Chondrocyte (in vitro differentiated cells): ENCODE results near the gene GABRG3. TPM values are rescaled to one million over a fixed set of nuclear protein-coding genes. Genes with fewer than 3 reads are reported as not detected.

Experiments used
- DNase-seq: peaks from one replicate; pipeline ENCODE4 v3.0.0; 2021; ENCODE audit warnings: mixed read lengths, low spot score
- H3K27ac Mint-ChIP-seq: one replicate; pipeline ENCODE4 v1.8.0; 2021; ENCODE audit warnings: mild to moderate bottlenecking, moderate library complexity, mixed read lengths; ENCODE audit not compliant: unreplicated experiment
- H3K27me3 Mint-ChIP-seq: 2 replicates; pipeline ENCODE4 v1.8.0; 2021; ENCODE audit warnings: low read depth, mixed read lengths
- H3K36me3 Mint-ChIP-seq: 2 replicates; pipeline ENCODE4 v1.8.0; 2021; ENCODE audit warnings: low read depth, mixed read lengths
- H3K4me1 Mint-ChIP-seq: 2 replicates; pipeline ENCODE4 v1.8.0; 2021; ENCODE audit warnings: low read depth, mild to moderate bottlenecking, mixed read lengths
- H3K4me3 Mint-ChIP-seq: one replicate; pipeline ENCODE4 v1.8.0; 2021; ENCODE audit warnings: mild to moderate bottlenecking, moderate library complexity, mixed read lengths; ENCODE audit not compliant: unreplicated experiment
- H3K9me3 Mint-ChIP-seq: 2 replicates; pipeline ENCODE4 v1.8.0; 2021; ENCODE audit warnings: low read depth, mixed read lengths
- CTCF ChIP-seq: fragments of 200-600 bp; sonication (generic); IDR thresholded peaks from 2 replicates; pipeline ENCODE4 v1.5.0; 2021; ENCODE audit warnings: antibody characterized with exemption, mild to moderate bottlenecking, moderate library complexity
- total RNA-seq: library from RNA; stranded (reverse); gene quantifications from 3 replicates; pipeline ENCODE4 v1.2.1, GENCODE V29; 2021

Gene GABRG3
- total RNA-seq, 1 donor from 2014 or later, result not detected

GRCh38 chr15:27017168-27017809 is 46.3 kb downstream of the GABRG3 start:
- DNase-seq, result no peak
- Mint-ChIP-seq H3K27ac (no peak overlapping the region), H3K4me3 (no peak overlapping the region), H3K36me3 (no peaks in the 10 kb centered on the region), H3K27me3 (peaks cover 8% of the 10 kb centered on the region), H3K9me3 (peaks cover 3% of the 10 kb centered on the region), H3K4me1 (no peaks in the 10 kb centered on the region)
- peak; percentile 89 for TF ChIP-seq CTCF

GRCh38 chr15:27019687-27020086 is 48.7 kb downstream of the GABRG3 start:
- H3K36me3 Mint-ChIP-seq, result no peaks in the 10 kb centered on the region

GRCh38 chr15:27025481-27025966 is 54.5 kb downstream of the GABRG3 start:
- Mint-ChIP-seq H3K4me3 (no peak overlapping the region), H3K9me3 (no peaks in the 10 kb centered on the region), H3K36me3 (no peaks in the 10 kb centered on the region), H3K27ac (no peak overlapping the region), H3K27me3 (peaks cover 3% of the 10 kb centered on the region), H3K4me1 (peaks cover 9% of the 10 kb centered on the region)
- TF ChIP-seq CTCF, result no peak
- DNase-seq, result no peak

More at GRCh38 chr15:27019687-27020086, 48.7 kb downstream of the GABRG3 start:
- Mint-ChIP-seq H3K27me3 (peaks cover 4% of the 10 kb centered on the region), H3K4me1 (no peaks in the 10 kb centered on the region), H3K9me3 (no peaks in the 10 kb centered on the region), H3K27ac (no peak overlapping the region), H3K4me3 (no peak overlapping the region)
- DNase-seq, result no peak
- no peak for TF ChIP-seq CTCF

- TF ChIP-seq CTCF, result no peak
- Mint-ChIP-seq H3K27me3 (peaks cover 3% of the 10 kb centered on the region), H3K36me3 (no peaks in the 10 kb centered on the region)
Measured at GRCh38 chr15:27027229-27027628, 56.2 kb downstream of the GABRG3 start.

GRCh38 chr15:27028858-27029477 is 58.0 kb downstream of the GABRG3 start:
- Mint-ChIP-seq H3K27ac (no peak overlapping the region), H3K9me3 (peaks cover 5% of the 10 kb centered on the region), H3K27me3 (peaks cover 3% of the 10 kb centered on the region), H3K4me3 (no peak overlapping the region), H3K36me3 (no peaks in the 10 kb centered on the region), H3K4me1 (peaks cover 9% of the 10 kb centered on the region)
- DNase-seq, result no peak
- TF ChIP-seq CTCF, result no peak

More at GRCh38 chr15:27027229-27027628, 56.2 kb downstream of the GABRG3 start:
- H3K27ac Mint-ChIP-seq, result no peak overlapping the region
- no peak overlapping the region for H3K4me3 Mint-ChIP-seq
- peaks cover 9% of the 10 kb centered on the region for H3K4me1 Mint-ChIP-seq
- peaks cover 3% of the 10 kb centered on the region for H3K9me3 Mint-ChIP-seq
- DNase-seq, result no peak
